Measurements from ENCODE around the gene SLC44A2.

DNA sequence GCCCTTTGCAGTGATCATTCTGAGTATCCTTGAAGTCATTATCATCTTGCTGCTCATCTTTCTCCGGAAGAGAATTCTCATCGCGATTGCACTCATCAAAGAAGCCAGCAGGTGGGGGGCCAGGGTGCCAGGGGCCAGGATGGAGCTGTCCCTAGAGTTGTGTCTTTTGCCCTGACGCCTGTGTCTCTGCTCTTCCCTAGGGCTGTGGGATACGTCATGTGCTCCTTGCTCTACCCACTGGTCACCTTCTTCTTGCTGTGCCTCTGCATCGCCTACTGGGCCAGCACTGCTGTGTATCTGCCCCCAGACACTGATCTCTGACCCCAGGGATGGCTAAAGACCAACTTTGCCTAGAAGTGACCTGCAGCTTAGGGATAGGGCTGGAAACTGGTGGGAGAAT, 9.6 kb downstream of the SLC44A2 start:
- TF ChIP-seq, protein P1, sequence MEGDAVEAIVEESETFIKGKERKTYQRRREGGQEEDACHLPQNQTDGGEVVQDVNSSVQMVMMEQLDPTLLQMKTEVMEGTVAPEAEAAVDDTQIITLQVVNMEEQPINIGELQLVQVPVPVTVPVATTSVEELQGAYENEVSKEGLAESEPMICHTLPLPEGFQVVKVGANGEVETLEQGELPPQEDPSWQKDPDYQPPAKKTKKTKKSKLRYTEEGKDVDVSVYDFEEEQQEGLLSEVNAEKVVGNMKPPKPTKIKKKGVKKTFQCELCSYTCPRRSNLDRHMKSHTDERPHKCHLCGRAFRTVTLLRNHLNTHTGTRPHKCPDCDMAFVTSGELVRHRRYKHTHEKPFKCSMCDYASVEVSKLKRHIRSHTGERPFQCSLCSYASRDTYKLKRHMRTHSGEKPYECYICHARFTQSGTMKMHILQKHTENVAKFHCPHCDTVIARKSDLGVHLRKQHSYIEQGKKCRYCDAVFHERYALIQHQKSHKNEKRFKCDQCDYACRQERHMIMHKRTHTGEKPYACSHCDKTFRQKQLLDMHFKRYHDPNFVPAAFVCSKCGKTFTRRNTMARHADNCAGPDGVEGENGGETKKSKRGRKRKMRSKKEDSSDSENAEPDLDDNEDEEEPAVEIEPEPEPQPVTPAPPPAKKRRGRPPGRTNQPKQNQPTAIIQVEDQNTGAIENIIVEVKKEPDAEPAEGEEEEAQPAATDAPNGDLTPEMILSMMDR (conservative IDR thresholded peaks at IDR 0.05): no peak
- TF ChIP-seq EZH2 (IDR thresholded peaks at IDR 0.05; ENCODE audit: low read depth): no peak
